GM12875 (cell line): Measurements from ENCODE around the gene SUCLG1.

Experiments used
- H3K4me3 ChIP-seq: one replicate; pipeline ENCODE4 v1.5.1; 2011; ENCODE audit warnings: low read depth, low read length, control low read depth
- CTCF ChIP-seq: IDR thresholded peaks from 2 replicates; pipeline ENCODE4 v1.5.1; 2011; ENCODE audit warnings: low read depth, mild to moderate bottlenecking, control low read depth, inconsistent platforms, low read length, moderate library complexity, borderline replicate concordance; ENCODE audit not compliant: insufficient read depth

The SUCLG1 gene

GRCh38 chr2:84442888-84443287 is 16.2 kb downstream of the SUCLG1 start:
- TF ChIP-seq CTCF, result no peak
- no peak overlapping the region for H3K4me3 ChIP-seq

- TF ChIP-seq CTCF, result no peak
- no peak overlapping the region for H3K4me3 ChIP-seq
Observed at GRCh38 chr2:84441505-84441904, 17.6 kb downstream of the SUCLG1 start.

GRCh38 chr2:84441036-84441435 is 18.0 kb downstream of the SUCLG1 start:
- H3K4me3 ChIP-seq, result no peak overlapping the region
- no peak for TF ChIP-seq CTCF

- no peak for TF ChIP-seq CTCF
- H3K4me3 ChIP-seq, result no peak overlapping the region
Observed at GRCh38 chr2:84435345-84436025, 23.6 kb downstream of the SUCLG1 start.

GRCh38 chr2:84429328-84429727 is 29.8 kb downstream of the SUCLG1 start:
- H3K4me3 ChIP-seq, result no peak overlapping the region
- TF ChIP-seq CTCF, result no peak

GRCh38 chr2:84427235-84428138 is 31.6 kb downstream of the SUCLG1 start:
- TF ChIP-seq CTCF, result no peak
- H3K4me3 ChIP-seq, result no peak overlapping the region
